AG09319 (cell line): Measurements from ENCODE around the gene CRIM1.
A peak's percentile ranks its signal among the peaks of the same experiment; 100 is the strongest.
"Not testable (repeated sequence)": the region's sequence is repeated elsewhere in the genome, so short reads cannot be mapped to it uniquely, and the experiment has no call there.

ENCODE experiments used
- DNase-seq: peaks from one replicate; pipeline ENCODE4 v3.0.0-alpha.2; 2010; ENCODE audit warnings: low read depth; ENCODE audit errors: extremely low read depth
- TF ChIP-seq, protein P1 (sequence below): IDR thresholded peaks from 2 replicates; pipeline ENCODE4 v1.5.1; 2011; ENCODE audit warnings: low read depth, mild to moderate bottlenecking, inconsistent platforms, low read length, moderate library complexity

The CRIM1 gene

GRCh38 chr2:36355151-36355889 is at the start of gene CRIM1:
Gene CRIM1, plus strand, starts transcription at chr2:36355778. Its CDS starts 515 bp downstream, at chr2:36356293.
- TF ChIP-seq, protein P1, sequence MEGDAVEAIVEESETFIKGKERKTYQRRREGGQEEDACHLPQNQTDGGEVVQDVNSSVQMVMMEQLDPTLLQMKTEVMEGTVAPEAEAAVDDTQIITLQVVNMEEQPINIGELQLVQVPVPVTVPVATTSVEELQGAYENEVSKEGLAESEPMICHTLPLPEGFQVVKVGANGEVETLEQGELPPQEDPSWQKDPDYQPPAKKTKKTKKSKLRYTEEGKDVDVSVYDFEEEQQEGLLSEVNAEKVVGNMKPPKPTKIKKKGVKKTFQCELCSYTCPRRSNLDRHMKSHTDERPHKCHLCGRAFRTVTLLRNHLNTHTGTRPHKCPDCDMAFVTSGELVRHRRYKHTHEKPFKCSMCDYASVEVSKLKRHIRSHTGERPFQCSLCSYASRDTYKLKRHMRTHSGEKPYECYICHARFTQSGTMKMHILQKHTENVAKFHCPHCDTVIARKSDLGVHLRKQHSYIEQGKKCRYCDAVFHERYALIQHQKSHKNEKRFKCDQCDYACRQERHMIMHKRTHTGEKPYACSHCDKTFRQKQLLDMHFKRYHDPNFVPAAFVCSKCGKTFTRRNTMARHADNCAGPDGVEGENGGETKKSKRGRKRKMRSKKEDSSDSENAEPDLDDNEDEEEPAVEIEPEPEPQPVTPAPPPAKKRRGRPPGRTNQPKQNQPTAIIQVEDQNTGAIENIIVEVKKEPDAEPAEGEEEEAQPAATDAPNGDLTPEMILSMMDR, result no peak

GRCh38 chr2:36307441-36307840 is 48.1 kb upstream of the CRIM1 start:
- TF ChIP-seq, protein P1, result no peak

More at GRCh38 chr2:36355151-36355889, at the start of gene CRIM1:
- peak; percentile 89 for DNase-seq

GRCh38 chr2:36310444-36310843 is 45.1 kb upstream of the CRIM1 start:
- not testable (repeated sequence) for DNase-seq

More at GRCh38 chr2:36307441-36307840, 48.1 kb upstream of the CRIM1 start:
- no peak for DNase-seq

DNA sequence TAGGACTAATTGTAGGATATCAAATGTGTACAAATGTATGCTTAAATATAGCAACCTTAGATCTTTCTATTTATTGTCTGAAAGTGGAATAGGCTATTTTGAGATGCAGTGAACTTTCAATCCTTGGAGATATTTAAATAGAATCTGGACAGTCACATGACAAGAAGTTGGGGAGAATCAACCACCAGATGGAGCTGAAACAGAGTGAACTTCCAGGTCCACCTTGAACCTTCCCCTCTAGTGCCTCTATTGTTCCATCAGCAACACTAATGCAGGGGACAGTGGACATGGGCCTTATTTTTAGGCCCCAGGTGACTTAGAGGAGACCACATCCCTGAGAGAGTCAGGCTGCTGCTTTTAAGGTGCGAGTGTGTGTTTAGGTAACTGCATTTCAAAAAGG is 37.0 kb upstream of the CRIM1 start:
- DNase-seq, result no peak
- TF ChIP-seq, protein P1, result peak; percentile 21

- TF ChIP-seq, protein P1, result peak; percentile 60
- DNase-seq, result no peak
Observed at GRCh38 chr2:36322108-36322507, 33.5 kb upstream of the CRIM1 start.

DNA sequence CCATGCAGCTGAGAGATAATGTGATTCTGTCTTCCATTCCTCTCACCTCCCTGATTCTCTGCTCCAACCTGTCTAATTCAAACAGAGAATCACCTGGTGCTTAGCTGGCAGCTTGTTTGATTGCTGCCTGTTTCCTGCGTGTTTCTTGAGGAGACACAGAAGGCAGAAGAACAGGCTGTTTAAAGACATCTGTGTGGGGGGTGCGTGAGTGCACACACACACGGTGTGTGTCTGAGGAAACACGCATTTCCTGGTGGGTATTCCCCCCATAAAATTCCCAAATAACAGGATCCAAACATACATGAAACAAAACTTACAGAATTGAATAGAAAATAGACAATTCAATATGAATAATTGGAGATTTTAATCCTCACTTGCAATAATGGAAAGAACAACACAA is 29.3 kb upstream of the CRIM1 start:
- DNase-seq, result no peak
- TF ChIP-seq, protein P1, result no peak

DNA sequence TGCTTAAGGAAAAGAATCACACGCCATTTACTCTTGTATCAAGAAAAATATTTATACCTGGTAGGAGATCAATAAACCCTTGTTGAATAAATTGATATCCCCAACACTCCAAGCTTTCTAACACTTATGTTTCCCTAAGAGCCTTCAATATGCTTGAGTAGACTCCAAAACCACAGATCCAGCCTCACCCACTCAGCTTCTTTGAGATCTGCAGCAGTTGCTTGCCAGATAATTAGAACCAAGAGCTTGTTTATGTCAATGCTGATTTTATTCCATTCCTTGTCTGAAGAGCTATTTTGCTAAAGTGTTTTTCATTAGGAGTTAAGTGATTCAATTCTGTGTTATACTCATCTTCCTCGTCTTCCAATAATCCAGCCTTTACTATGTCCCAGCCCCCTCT is 26.3 kb upstream of the CRIM1 start:
- peak; percentile 64 for DNase-seq
- TF ChIP-seq, protein P1, result no peak
